Esophagus squamous epithelium (tissue), 4 donors: Measurements from ENCODE around the gene ZCCHC7.

Experiments used
- CTCF ChIP-seq, 6 experiments: fragments of 450-650 bp in 4 of 6; fragments of 200-600 bp in 2 of 6; sonication (generic) in 2 of 6; IDR thresholded peaks; one replicate each; pipeline ENCODE4 v1.5.1; 2016 to 2019; ENCODE audit warnings: antibody characterized with exemption in 6 of 6, mild to moderate bottlenecking in 4 of 6, moderate library complexity in 4 of 6
- POLR2A ChIP-seq, 4 donors: fragments of 450-650 bp; IDR thresholded peaks; one replicate each; pipeline ENCODE4 v1.6.1; 2017; ENCODE audit warnings: antibody characterized with exemption in 4 of 4, mild to moderate bottlenecking in 4 of 4, moderate library complexity in 3 of 4

GRCh38 chr9:37184905-37185867 is 64.8 kb downstream of the ZCCHC7 start:
- no peak for TF ChIP-seq CTCF (IDR thresholded peaks at IDR 0.05)
- TF ChIP-seq POLR2A (IDR thresholded peaks at IDR 0.05) = no peak
